Lower lobe of right lung (tissue), 2 donors: ENCODE measurements around the gene SIRPB2. TPM values are rescaled to one million over a fixed set of nuclear protein-coding genes. Genes with fewer than 3 reads are reported as not detected.

ENCODE experiments used
- ATAC-seq, 2 donors: fragments of 200-7000 bp; cut with Tn5 transposase; one replicate each; pipeline ENCODE4 v1.9.1; 2020 to 2022; ENCODE audit warnings: mild to moderate bottlenecking in 2 of 2, moderate library complexity in 2 of 2
- DNase-seq: peaks from one replicate; pipeline ENCODE4 v3.0.0-alpha.2; 2020
- H3K27ac ChIP-seq: fragments of 200-600 bp; one replicate; pipeline ENCODE4 v1.8.0; 2022
- H3K27me3 ChIP-seq: fragments of 200-600 bp; one replicate; pipeline ENCODE4 v1.8.0; 2022; ENCODE audit warnings: low read depth
- H3K36me3 ChIP-seq: fragments of 200-600 bp; one replicate; pipeline ENCODE4 v1.8.0; 2022; ENCODE audit warnings: mild to moderate bottlenecking
- H3K4me1 ChIP-seq: fragments of 200-600 bp; one replicate; pipeline ENCODE4 v1.8.0; 2022
- H3K4me3 ChIP-seq: fragments of 200-600 bp; one replicate; pipeline ENCODE4 v1.8.0; 2022; ENCODE audit warnings: mild to moderate bottlenecking
- H3K9me3 ChIP-seq: fragments of 200-600 bp; one replicate; pipeline ENCODE4 v1.8.0; 2022
- intact Hi-C: fragments of 100-400 bp; cut with DNase I; formaldehyde crosslinking; loops from one replicate; pipeline ENCODE4 v1.11.0; 2022
- total RNA-seq: library from RNA; stranded (reverse); fragmentation: NEBNext Ultra II Directional; extraction: Animal tissue kit (Norgen Biotek cat#: 25700); gene quantifications from one replicate; pipeline ENCODE4 v1.2.1, GENCODE V29; 2021
- TF ChIP-seq, protein P1 (sequence below): fragments of 200-600 bp; IDR thresholded peaks from one replicate; pipeline ENCODE4 v1.8.0; 2022; ENCODE audit warnings: antibody characterized with exemption, mild to moderate bottlenecking
- donor health status: DM: no; HTN: yes; CAD: no; lungs with severe emphysema.

The SIRPB2 gene
- total RNA-seq, 1 donor from 2014 or later: 32.2 TPM

DNA sequence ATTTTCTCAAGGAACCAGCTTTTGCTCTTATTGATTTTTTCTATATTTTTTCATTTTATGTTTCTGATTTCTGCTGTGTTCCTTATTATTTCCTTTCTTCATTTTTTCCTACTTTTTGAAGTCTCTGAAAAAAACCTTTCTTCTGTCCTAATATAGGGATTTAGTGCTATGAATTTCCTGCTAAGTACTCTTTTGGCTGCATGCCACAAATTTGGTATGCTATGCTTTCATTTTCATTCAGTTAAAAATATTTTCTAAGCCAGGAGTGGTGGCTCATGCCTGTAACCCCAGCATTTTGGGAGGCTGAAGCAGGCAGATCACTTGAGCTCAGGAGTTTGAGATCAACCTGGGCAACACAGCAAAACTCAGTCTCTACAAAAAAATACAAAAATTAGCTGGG is 35.7 kb upstream of the SIRPB2 start:
- Histone ChIP-seq H3K27me3 (no peaks in the 10 kb centered on the region), H3K4me3 (no peak overlapping the region), H3K27ac (no peak overlapping the region), H3K36me3 (no peaks in the 10 kb centered on the region), H3K9me3 (no peaks in the 10 kb centered on the region), H3K4me1 (no peaks in the 10 kb centered on the region)
- ATAC-seq (no peak), DNase-seq (no peak)
- intact Hi-C loops: no loop called here
- TF ChIP-seq, protein P1, sequence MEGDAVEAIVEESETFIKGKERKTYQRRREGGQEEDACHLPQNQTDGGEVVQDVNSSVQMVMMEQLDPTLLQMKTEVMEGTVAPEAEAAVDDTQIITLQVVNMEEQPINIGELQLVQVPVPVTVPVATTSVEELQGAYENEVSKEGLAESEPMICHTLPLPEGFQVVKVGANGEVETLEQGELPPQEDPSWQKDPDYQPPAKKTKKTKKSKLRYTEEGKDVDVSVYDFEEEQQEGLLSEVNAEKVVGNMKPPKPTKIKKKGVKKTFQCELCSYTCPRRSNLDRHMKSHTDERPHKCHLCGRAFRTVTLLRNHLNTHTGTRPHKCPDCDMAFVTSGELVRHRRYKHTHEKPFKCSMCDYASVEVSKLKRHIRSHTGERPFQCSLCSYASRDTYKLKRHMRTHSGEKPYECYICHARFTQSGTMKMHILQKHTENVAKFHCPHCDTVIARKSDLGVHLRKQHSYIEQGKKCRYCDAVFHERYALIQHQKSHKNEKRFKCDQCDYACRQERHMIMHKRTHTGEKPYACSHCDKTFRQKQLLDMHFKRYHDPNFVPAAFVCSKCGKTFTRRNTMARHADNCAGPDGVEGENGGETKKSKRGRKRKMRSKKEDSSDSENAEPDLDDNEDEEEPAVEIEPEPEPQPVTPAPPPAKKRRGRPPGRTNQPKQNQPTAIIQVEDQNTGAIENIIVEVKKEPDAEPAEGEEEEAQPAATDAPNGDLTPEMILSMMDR: no peak

DNA sequence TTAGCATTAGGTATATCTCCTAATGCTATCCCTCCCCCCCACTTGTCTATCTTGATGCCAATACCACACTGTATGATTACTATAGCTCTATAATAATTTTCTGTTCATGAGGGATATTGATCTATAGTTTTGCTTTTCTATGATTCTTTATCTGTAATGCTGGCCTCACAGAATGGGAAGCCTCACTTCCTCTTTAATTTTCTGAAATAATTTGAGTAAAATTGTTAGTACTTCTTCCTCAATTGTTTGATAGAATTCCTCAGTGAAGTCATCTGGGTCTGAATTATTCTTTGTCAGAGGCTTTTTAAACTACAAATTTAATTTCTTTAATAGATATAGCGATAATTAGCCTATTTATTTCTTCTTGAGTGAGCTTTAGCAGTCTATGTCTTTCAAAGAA is 35.1 kb upstream of the SIRPB2 start:
- DNase-seq (no peak), ATAC-seq (no peak)
- Histone ChIP-seq H3K9me3 (no peaks in the 10 kb centered on the region), H3K27ac (no peak overlapping the region), H3K36me3 (no peaks in the 10 kb centered on the region), H3K27me3 (no peaks in the 10 kb centered on the region), H3K4me1 (no peaks in the 10 kb centered on the region), H3K4me3 (no peak overlapping the region)
- intact Hi-C loops: no loop called here
- TF ChIP-seq, protein P1: no peak

GRCh38 chr20:1524004-1524403 is 32.8 kb upstream of the SIRPB2 start:
- no peak for ATAC-seq
- Histone ChIP-seq H3K27ac (no peak overlapping the region), H3K9me3 (no peaks in the 10 kb centered on the region), H3K27me3 (no peaks in the 10 kb centered on the region), H3K36me3 (no peaks in the 10 kb centered on the region), H3K4me3 (no peak overlapping the region), H3K4me1 (no peaks in the 10 kb centered on the region)
- TF ChIP-seq, protein P1: no peak
- intact Hi-C loops: no loop called here
- DNase-seq: no peak

DNA sequence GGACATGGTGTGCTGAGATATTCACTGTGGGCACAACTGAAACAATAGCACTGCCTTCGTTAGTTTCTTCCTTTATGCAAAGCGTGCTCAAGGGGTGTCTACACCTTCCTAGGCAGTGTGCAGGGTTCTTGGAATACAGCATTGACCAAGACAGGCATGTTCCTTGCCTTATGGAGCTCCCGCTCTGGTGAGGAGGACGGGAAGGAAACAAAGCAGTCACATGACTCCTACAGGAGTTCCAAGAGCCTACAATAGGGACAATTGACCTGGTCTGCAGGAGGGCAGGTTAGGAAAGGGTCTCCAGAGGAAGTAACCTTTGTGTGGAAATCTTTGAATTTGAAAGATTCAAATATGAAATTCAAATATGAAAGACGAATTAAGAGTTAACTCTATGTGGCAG is 25.8 kb upstream of the SIRPB2 start:
- ATAC-seq: no peak
- intact Hi-C loops: no loop called here
- Histone ChIP-seq H3K4me3 (no peak overlapping the region), H3K27ac (no peak overlapping the region), H3K36me3 (no peaks in the 10 kb centered on the region), H3K4me1 (no peaks in the 10 kb centered on the region), H3K9me3 (no peaks in the 10 kb centered on the region), H3K27me3 (no peaks in the 10 kb centered on the region)
- TF ChIP-seq, protein P1: no peak
- DNase-seq: no peak

- intact Hi-C loops: no loop called here
These were observed 22.6 kb upstream of the SIRPB2 start for GRCh38 chr20:1513801-1514200.

More at GRCh38 chr20:1513801-1514200, 22.6 kb upstream of the SIRPB2 start:
- DNase-seq: no peak
- ATAC-seq: no peak
- no peaks in the 10 kb centered on the region for H3K36me3 ChIP-seq
- no peaks in the 10 kb centered on the region for H3K27me3 ChIP-seq
- TF ChIP-seq, protein P1: no peak
- no peaks in the 10 kb centered on the region for H3K9me3 ChIP-seq
- H3K4me1 ChIP-seq: no peaks in the 10 kb centered on the region
- H3K27ac ChIP-seq: no peak overlapping the region
- H3K4me3 ChIP-seq: no peak overlapping the region
